Gastroesophageal sphincter (tissue), 4 donors: ENCODE results near the gene MEIS2. TPM values are rescaled to one million over a fixed set of nuclear protein-coding genes. Genes with fewer than 3 reads are reported as not detected.

Experiments
- ATAC-seq: fragments of 150-250 bp; one replicate; pipeline ENCODE4 v1.9.1; 2016; ENCODE audit warnings: mild to moderate bottlenecking, moderate library complexity
- H3K27ac ChIP-seq, 4 donors: fragments of 200-600 bp; sonication (generic) in 3 of 4; 1 replicate in 3 of 4; 2 replicates in 1 of 4; pipeline ENCODE4 v1.5.1; 2016 to 2019
- H3K27me3 ChIP-seq: fragments of 200-600 bp; sonication (generic); one replicate; pipeline ENCODE4 v1.5.1; 2019
- H3K36me3 ChIP-seq, 2 donors: fragments of 200-600 bp; sonication (generic); one replicate each; pipeline ENCODE4 v1.5.1; 2019; ENCODE audit warnings: control low read depth in 1 of 2
- H3K4me1 ChIP-seq, 3 donors: fragments of 200-600 bp; sonication (generic); 1 replicate in 2 of 3; 2 replicates in 1 of 3; pipeline ENCODE4 v1.5.1; 2016 to 2019; ENCODE audit warnings: control low read depth in 2 of 3
- H3K4me3 ChIP-seq, 2 donors: fragments of 200-600 bp; sonication (generic); one replicate each; pipeline ENCODE4 v1.5.1; 2019; ENCODE audit warnings: mild to moderate bottlenecking in 1 of 2, moderate library complexity in 1 of 2
- H3K9me3 ChIP-seq, 3 donors: fragments of 200-600 bp; sonication (generic); one replicate each; pipeline ENCODE4 v1.5.1; 2017 to 2019; ENCODE audit warnings: control low read depth in 2 of 3
- CTCF ChIP-seq, 4 experiments: fragments of 200-600 bp in 2 of 4; fragments of 450-650 bp in 2 of 4; sonication (generic) in 1 of 4; IDR thresholded peaks; one replicate each; pipeline ENCODE4 v1.5.1; 2017 to 2019; ENCODE audit warnings: antibody characterized with exemption in 4 of 4, mild to moderate bottlenecking in 2 of 4, moderate library complexity in 2 of 4
- EP300 ChIP-seq: sonication (generic); formaldehyde crosslinking; IDR thresholded peaks from one replicate; pipeline ENCODE4 v1.6.1; 2017; ENCODE audit warnings: antibody characterized with exemption, mild to moderate bottlenecking
- POLR2A ChIP-seq, 2 donors: fragments of 450-650 bp; IDR thresholded peaks; one replicate each; pipeline ENCODE4 v1.6.1; 2017; ENCODE audit warnings: antibody characterized with exemption in 2 of 2, mild to moderate bottlenecking in 2 of 2, moderate library complexity in 1 of 2
- POLR2AphosphoS5 ChIP-seq: sonication (generic); formaldehyde crosslinking; IDR thresholded peaks from one replicate; pipeline ENCODE4 v1.6.1; 2017; ENCODE audit warnings: antibody characterized with exemption
- WGBS, 2 donors: methylation state at CpG; one replicate each; pipeline ENCODE4 v1.1.5; 2018; ENCODE audit warnings: low coverage in 1 of 2; 5-methylcytosine and 5-hydroxymethylcytosine counted together
- total RNA-seq, 4 donors: library from RNA; depleted of rRNA; stranded (reverse); fragments of >200 nt; gene quantifications; one replicate each; pipeline ENCODE4 v1.1.0, GENCODE V29; 2016

Gene MEIS2
- total RNA-seq, 4 donors from 2014 or later: 43.1 to 108 (median 85.7) TPM

GRCh38 chr15:36925653-36926426 is 174.5 kb downstream of the MEIS2 start:
- Histone ChIP-seq H3K9me3 (no peaks in the 10 kb centered on the region), H3K4me1 (peaks cover 0 to 27% (median 0%) of the 10 kb centered on the region in 3 donors), H3K36me3 (peaks cover 0 to 16% of the 10 kb centered on the region in 2 donors), H3K27ac (no peak overlapping the region), H3K27me3 (no peaks in the 10 kb centered on the region), H3K4me3 (no peak overlapping the region)
- no peak for ATAC-seq
- TF ChIP-seq POLR2A (IDR thresholded peaks at IDR 0.05) (no peak), POLR2AphosphoS5 (no peak), CTCF (IDR thresholded peaks at IDR 0.05) (no peak), EP300 (no peak)
- WGBS, 2 donors: 52 to 68% methylated on average over 8 to 9 of the region's 9 CpGs

DNA sequence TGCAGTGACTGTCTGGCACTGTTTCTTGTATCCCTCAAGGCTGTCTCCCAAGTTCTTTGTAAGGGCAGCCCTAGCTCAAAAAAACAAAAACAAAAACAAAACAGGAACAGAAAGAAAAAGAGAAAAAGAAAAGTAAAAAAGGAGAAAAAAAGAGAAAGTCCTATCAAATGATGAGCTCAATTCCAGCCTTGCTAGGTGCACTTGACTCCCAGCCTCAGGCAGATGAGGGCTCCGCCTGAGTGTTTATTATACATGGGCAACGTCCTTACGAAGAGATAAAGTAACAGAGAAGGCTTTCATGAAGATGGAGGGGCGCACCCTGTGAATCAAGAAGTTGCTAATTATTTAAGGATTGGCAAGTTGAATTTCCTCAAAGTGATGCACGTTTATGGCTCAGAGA is 175.3 kb downstream of the MEIS2 start:
- TF ChIP-seq POLR2AphosphoS5: no peak
- no peak for TF ChIP-seq EP300
- TF ChIP-seq POLR2A (IDR thresholded peaks at IDR 0.05): no peak
- TF ChIP-seq CTCF (IDR thresholded peaks at IDR 0.05): no peak
- WGBS, 2 donors: 71 to 76% methylated on average over 4 to 5 of the region's 5 CpGs
- no peak overlapping the region for H3K4me3 ChIP-seq
- H3K4me1 ChIP-seq: peaks cover 0 to 27% (median 0%) of the 10 kb centered on the region in 3 donors
- no peaks in the 10 kb centered on the region for H3K9me3 ChIP-seq
- ATAC-seq: no peak
- no peaks in the 10 kb centered on the region for H3K27me3 ChIP-seq
- H3K27ac ChIP-seq: no peak overlapping the region
- H3K36me3 ChIP-seq: peaks cover 0 to 15% of the 10 kb centered on the region in 2 donors

DNA sequence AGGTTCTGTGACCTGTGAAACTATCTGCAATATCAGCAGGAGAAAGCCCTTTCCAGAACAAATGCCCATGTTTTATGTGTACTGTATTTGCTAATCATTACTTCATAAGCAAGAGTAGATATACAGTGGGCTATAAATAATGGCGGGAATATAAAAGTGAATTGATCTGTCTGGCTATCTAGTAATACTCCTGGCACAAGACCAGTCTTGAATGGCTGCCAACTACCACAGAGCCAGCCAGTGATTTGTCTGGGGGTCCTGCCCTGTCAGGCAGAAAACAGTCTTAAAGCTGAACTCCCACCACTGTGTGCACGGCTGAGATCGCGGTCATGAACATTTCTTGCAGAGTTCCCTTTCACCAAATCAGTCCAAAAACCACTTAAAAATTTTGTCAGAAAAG is 176.3 kb downstream of the MEIS2 start:
- TF ChIP-seq POLR2AphosphoS5 (no peak), POLR2A (IDR thresholded peaks at IDR 0.05) (no peak), CTCF (IDR thresholded peaks at IDR 0.05) (no peak), EP300 (no peak)
- 67 to 82% methylated on average over 4 of the region's 4 CpGs for WGBS, 2 donors
- Histone ChIP-seq H3K4me1 (peaks cover 0 to 27% (median 0%) of the 10 kb centered on the region in 3 donors), H3K27ac (no peak overlapping the region), H3K36me3 (peaks cover 0 to 6% of the 10 kb centered on the region in 2 donors), H3K27me3 (no peaks in the 10 kb centered on the region), H3K9me3 (no peaks in the 10 kb centered on the region), H3K4me3 (no peak overlapping the region)
- no peak for ATAC-seq

- Histone ChIP-seq H3K4me1 (peaks cover 0 to 20% (median 0%) of the 10 kb centered on the region in 3 donors), H3K27ac (no peak overlapping the region), H3K36me3 (peaks cover 0 to 6% of the 10 kb centered on the region in 2 donors), H3K27me3 (no peaks in the 10 kb centered on the region), H3K4me3 (no peak overlapping the region), H3K9me3 (no peaks in the 10 kb centered on the region)
- TF ChIP-seq POLR2AphosphoS5 (no peak), POLR2A (IDR thresholded peaks at IDR 0.05) (no peak), EP300 (no peak), CTCF (IDR thresholded peaks at IDR 0.05) (no peak)
- ATAC-seq: no peak
- 57% methylated on average over 9 of the region's 9 CpGs; no CpG with 5 or more reads in 1 of the 2 donors for WGBS, 2 donors
Measured at GRCh38 chr15:36921484-36922091, 178.8 kb downstream of the MEIS2 start.
